ENCODE data around the gene R3HDM4.

R3HDM4 gene

DNA sequence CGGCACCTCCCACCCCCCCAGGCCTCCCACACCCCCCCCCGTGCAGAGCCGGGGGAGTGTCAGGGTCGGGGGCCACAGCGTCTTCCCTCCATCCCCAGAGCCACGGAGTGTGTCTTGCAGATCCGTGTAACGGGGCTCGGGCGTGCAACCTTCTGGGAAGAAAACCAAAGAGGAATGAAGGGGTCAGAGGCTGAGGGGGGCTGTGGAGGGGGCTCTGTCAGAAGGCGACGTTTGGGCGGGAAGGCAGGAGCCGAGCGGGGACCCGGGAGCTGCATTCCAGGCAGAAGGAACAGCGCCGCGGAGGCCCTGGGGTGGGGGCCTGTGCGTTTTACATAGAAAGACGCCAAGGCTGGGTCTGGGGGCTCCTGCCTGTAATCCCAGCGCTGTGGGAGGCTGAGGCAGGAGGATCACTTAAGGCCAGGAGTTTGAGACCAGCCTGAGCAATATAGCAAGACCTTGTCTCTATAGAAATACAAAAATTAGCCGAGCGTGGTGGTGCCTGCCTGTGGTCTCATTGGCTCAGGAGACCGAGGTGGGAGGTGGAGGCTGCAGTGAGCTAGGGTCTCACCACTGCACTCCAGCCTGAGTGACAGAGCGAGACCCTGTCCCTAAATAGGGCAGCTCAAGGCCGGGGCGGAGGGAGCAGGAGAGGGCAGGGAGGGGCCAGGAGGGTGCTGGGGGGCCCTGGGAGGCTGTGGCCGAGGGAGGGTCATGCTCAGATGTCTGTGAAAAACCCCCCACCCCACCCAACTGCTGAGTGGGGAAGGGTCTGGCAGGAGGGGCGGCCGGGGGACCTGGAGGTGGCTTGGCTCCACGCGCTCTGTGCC is 40.6 kb upstream of the R3HDM4 start:
- no peak for DNase-seq (ENCODE audit: low read depth)
- H3K4me3 ChIP-seq (ENCODE audit: low read depth, low read length): no peak overlapping the region
- TF ChIP-seq, protein P1, sequence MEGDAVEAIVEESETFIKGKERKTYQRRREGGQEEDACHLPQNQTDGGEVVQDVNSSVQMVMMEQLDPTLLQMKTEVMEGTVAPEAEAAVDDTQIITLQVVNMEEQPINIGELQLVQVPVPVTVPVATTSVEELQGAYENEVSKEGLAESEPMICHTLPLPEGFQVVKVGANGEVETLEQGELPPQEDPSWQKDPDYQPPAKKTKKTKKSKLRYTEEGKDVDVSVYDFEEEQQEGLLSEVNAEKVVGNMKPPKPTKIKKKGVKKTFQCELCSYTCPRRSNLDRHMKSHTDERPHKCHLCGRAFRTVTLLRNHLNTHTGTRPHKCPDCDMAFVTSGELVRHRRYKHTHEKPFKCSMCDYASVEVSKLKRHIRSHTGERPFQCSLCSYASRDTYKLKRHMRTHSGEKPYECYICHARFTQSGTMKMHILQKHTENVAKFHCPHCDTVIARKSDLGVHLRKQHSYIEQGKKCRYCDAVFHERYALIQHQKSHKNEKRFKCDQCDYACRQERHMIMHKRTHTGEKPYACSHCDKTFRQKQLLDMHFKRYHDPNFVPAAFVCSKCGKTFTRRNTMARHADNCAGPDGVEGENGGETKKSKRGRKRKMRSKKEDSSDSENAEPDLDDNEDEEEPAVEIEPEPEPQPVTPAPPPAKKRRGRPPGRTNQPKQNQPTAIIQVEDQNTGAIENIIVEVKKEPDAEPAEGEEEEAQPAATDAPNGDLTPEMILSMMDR (IDR thresholded peaks at IDR 0.05; ENCODE audit: low read depth, low read length): no peak

DNA sequence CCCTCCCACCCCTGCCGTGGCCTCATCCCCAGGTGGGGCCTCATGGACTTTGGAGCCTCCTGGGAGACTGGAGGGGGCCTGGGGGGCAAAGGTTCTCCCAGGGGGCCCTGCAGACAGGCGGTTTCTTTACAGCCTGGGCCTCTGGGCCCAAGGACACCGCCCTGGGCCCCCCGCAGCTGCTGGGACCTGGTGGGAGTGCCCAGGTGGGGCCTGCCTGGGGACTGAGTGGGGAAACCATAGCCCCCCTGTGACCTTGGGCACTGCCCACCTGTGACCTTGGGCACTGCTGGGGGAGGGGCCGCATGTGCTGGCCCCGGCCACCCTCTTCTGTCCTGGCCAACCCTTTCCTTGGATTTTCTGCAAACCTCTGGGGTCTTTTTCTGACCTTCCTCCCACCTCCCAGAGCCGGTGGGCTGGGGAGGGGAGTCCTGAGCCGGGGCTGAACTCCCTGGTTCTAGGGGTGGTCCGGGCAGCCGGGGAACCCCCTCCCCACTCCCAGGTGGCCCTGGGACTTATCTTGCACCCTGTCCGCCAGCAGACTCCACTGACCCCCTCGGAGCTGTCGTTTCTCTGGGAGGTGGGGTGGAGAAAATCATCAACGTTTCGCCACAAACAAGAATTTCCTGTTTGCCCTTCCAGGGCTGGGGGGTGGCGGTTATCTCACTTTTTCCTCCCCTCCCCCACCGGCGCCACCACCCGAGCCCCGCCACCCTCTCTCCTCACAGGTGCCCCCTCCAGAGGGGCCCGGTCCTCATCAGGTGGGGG is 39.8 kb upstream of the R3HDM4 start:
- peak; percentile 66 for DNase-seq (ENCODE audit: low read depth)
- no peak overlapping the region for H3K4me3 ChIP-seq (ENCODE audit: low read depth, low read length)
- no peak for TF ChIP-seq MYC (IDR thresholded peaks at IDR 0.05; ENCODE audit: low read depth, low read length)
- TF ChIP-seq POLR2A (IDR thresholded peaks at IDR 0.05; ENCODE audit: extremely low read depth, insufficient read length): no peak
- TF ChIP-seq, protein P1 (IDR thresholded peaks at IDR 0.05; ENCODE audit: low read depth, low read length): no peak
- TF ChIP-seq, protein P2, sequence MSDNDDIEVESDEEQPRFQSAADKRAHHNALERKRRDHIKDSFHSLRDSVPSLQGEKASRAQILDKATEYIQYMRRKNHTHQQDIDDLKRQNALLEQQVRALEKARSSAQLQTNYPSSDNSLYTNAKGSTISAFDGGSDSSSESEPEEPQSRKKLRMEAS (IDR thresholded peaks at IDR 0.05; ENCODE audit: low read depth, low read length): no peak

DNA sequence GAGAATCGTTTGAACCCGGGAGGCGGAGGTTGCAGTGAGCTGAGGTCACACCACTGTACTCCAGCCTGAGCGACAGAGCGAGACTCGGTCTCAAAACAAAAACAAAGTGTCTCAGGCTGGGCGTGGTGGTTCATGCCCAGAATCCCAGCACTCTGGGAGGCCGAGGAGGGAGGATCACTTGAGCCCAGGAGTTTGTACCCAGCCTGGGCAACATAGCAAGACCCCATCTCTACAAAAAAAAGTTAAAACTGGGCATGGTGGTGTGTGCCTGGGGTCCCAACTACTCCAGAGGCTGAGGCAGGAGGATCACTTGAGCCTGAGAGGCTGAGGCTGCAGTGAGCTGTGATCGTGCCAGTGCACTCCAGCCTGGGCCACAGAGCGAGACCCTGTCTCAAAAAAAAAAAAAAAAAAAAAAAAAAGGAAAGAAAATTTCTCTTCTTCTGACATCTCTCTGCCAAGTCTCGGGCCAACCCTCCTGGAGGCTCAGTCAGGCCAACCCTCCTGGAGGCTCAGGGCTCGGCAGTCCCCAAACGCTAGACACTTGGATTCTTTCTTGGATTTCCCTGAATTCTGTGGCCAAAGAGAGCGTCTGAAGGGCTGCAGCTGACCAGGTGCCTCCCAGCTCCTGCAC is 39.1 kb upstream of the R3HDM4 start:
- H3K4me3 ChIP-seq (ENCODE audit: low read depth, low read length): no peak overlapping the region
- DNase-seq (ENCODE audit: low read depth): no peak
- TF ChIP-seq, protein P2 (IDR thresholded peaks at IDR 0.05; ENCODE audit: low read depth, low read length): no peak
- TF ChIP-seq POLR2A (IDR thresholded peaks at IDR 0.05; ENCODE audit: extremely low read depth, insufficient read length) (no peak), MYC (IDR thresholded peaks at IDR 0.05; ENCODE audit: low read depth, low read length) (no peak)
- TF ChIP-seq, protein P1 (IDR thresholded peaks at IDR 0.05; ENCODE audit: low read depth, low read length): no peak

DNA sequence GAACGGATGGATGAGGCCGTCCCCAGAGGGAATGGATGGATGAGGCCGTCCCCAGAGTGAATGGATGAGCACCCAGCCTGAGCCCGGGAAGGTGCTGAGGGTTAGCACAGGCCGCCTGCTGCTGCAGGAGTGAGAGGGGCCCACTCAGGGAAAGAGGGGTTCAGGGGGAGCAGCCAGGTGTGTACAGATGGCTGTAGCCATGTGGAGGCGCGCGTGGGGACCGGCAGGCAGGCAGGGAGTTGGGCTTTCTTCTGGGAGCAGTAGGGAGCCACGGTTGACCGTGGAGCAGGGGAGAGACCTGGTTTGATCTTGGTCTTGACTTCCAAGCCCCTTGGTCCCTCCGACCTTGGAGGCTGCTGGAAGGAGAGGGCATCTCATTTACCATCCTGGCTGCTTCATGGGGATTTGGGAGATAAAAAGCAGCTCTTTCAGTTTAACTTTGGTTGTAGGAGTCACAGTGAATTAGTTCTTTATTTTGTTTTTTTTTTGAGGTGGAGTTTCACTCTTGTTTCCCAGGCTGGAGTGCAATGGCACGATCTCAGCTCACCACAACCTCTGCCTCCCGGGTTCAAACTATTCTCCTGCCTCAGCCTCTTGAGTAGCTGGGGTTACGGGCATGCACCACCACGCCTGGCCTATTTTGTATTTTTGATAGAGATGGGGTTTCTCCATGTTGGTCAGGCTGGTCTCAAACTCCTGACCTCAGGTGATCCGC is 37.5 kb upstream of the R3HDM4 start:
- DNase-seq (ENCODE audit: low read depth): no peak

More for the DNA sequence above, 37.5 kb upstream of the R3HDM4 start:
- H3K4me3 ChIP-seq (ENCODE audit: low read depth, low read length): no peak overlapping the region
- TF ChIP-seq MYC (IDR thresholded peaks at IDR 0.05; ENCODE audit: low read depth, low read length) (no peak), POLR2A (IDR thresholded peaks at IDR 0.05; ENCODE audit: extremely low read depth, insufficient read length) (no peak)
- TF ChIP-seq, protein P1 (IDR thresholded peaks at IDR 0.05; ENCODE audit: low read depth, low read length): no peak
- TF ChIP-seq, protein P2 (IDR thresholded peaks at IDR 0.05; ENCODE audit: low read depth, low read length): no peak

Data from NB4 (cell line).